Colon (tissue), 2 donors: ENCODE data around the gene IL17RC.
"Not testable (repeated sequence)": the region's sequence is repeated elsewhere in the genome, so short reads cannot be mapped to it uniquely, and the experiment has no call there.

ENCODE experiments used
- FAIRE-seq: peaks from 2 replicates; lab custom pipeline; 2012; peaks lifted over from hg19 to GRCh38; lab: Jason Lieb, UNC
- donor health status: control.
- donor health status: control.

Gene IL17RC

DNA sequence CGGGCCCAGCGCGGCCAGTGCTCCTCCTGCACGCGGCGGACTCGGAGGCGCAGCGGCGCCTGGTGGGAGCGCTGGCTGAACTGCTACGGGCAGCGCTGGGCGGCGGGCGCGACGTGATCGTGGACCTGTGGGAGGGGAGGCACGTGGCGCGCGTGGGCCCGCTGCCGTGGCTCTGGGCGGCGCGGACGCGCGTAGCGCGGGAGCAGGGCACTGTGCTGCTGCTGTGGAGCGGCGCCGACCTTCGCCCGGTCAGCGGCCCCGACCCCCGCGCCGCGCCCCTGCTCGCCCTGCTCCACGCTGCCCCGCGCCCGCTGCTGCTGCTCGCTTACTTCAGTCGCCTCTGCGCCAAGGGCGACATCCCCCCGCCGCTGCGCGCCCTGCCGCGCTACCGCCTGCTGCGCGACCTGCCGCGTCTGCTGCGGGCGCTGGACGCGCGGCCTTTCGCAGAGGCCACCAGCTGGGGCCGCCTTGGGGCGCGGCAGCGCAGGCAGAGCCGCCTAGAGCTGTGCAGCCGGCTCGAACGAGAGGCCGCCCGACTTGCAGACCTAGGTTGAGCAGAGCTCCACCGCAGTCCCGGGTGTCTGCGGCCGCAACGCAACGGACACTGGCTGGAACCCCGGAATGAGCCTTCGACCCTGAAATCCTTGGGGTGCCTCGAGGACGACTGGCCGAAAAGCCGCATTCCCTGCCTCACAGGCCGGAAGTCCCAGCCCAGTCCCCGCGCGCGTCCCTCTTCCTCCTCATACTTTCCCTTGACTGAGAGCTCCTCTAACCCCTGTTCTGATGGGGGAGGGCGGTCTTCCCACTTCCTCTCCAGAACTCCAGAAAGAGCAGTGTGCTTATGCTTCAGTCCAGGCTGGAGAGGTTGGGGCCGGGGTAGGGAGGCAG lies 1.4 kb upstream of the IL17RC start:
- no peak for FAIRE-seq

DNA sequence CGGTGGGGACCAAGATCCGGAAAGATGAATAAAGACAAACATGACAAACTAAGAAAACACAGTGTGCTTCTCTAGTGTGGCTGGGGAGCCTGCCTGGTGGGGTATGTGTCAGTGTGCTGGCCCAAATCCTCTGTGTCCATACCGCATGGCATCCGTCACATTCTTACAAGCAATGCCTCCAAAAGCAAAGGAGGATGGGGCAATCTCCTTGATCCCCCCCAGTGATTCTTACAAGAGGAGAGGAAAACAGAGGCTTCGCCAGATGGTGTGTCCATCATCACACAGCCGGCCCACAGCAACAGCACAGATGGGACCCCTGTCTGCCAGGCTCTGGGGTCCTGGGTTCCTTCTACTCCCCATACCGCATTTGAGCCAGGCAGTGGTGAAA lies 558 bp upstream of the IL17RC start:
- no peak for FAIRE-seq

DNA sequence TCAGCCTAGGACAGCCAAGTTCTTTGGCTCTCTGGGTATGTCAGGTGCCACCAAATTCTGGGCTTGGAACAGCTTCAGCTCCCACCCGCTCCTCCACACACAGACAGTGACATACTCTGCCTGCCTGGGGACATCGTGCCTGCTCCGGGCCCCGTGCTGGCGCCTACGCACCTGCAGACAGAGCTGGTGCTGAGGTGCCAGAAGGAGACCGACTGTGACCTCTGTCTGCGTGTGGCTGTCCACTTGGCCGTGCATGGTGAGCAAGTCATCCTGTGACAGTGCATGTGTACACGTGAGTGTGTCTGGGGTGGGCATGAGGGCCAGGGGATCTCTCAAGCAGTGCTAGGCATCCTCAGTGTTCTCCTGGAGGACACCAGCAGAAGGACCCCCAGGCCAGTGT lies 922 bp downstream of the IL17RC start:
- no peak for FAIRE-seq

DNA sequence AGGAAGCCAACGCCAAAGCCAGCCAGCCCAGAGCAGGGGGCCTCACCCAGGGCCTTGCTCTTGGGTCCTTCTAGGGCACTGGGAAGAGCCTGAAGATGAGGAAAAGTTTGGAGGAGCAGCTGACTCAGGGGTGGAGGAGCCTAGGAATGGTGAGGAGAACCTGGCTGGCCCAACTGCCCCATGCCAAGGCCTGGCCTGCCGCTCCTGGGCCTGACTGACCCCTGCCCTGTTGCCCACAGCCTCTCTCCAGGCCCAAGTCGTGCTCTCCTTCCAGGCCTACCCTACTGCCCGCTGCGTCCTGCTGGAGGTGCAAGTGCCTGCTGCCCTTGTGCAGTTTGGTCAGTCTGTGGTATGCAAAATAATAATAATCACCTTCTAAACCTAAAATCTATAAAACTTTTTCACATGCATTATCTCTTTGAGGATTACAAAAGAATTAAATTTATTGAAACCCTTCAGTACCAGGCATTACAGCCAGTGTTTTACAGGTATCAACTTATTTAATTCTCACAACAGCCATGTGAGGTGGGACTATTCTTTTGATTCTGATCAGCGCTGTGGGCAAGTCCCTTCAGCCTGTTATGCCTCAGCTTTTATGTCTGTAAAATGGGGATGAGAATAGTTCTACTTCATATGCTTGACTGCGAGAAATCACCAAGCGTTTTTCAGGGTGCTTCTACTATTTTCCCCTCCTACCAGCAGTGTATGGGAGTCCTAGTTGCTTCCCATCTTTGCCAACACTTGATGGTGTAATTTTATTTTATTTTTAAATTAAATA lies 1.6 kb downstream of the IL17RC start:
- no peak for FAIRE-seq

- FAIRE-seq: no peak
Observed at GRCh38 chr3:9928158-9928557, 11.3 kb downstream of the IL17RC start.

- FAIRE-seq: no peak
Observed at GRCh38 chr3:9930804-9931418, 14.0 kb downstream of the IL17RC start.

- FAIRE-seq: no peak
Observed at GRCh38 chr3:9932535-9932842, 15.6 kb downstream of the IL17RC start.

DNA sequence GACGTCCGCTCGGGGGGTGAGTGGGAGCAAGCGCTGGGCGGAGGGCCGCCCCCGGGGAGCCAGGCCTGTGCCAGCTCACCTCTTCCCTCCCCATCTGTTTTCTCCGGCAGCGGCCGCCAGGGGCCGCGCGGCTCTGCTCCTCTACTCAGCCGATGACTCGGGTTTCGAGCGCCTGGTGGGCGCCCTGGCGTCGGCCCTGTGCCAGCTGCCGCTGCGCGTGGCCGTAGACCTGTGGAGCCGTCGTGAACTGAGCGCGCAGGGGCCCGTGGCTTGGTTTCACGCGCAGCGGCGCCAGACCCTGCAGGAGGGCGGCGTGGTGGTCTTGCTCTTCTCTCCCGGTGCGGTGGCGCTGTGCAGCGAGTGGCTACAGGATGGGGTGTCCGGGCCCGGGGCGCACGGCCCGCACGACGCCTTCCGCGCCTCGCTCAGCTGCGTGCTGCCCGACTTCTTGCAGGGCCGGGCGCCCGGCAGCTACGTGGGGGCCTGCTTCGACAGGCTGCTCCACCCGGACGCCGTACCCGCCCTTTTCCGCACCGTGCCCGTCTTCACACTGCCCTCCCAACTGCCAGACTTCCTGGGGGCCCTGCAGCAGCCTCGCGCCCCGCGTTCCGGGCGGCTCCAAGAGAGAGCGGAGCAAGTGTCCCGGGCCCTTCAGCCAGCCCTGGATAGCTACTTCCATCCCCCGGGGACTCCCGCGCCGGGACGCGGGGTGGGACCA lies 16.1 kb downstream of the IL17RC start:
- FAIRE-seq: no peak

GRCh38 chr3:9933561-9934234 lies 16.8 kb downstream of the IL17RC start, which contains the start of gene CRELD1:
Gene CRELD1 (plus strand): TSS chr3:9933834. CDS start chr3:9934439, 605 bp downstream.
- FAIRE-seq: no peak

DNA sequence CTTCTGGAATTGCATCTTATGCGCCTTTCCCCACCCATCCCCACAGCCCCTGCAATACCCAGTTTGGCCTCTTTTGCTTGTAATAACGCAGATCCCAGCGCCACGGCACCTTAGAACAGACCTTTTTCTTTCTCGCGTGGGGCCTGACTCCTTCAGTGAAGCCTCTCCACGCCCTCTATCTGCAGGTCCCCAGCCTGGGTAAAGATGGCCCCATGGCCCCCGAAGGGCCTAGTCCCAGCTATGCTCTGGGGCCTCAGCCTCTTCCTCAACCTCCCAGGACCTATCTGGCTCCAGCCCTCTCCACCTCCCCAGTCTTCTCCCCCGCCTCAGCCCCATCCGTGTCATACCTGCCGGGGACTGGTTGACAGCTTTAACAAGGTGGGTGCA lies 17.3 kb downstream of the IL17RC start:
- FAIRE-seq: no peak

GRCh38 chr3:9934993-9935392 lies 18.1 kb downstream of the IL17RC start:
- no peak for FAIRE-seq

- FAIRE-seq: no peak
Observed at GRCh38 chr3:9935966-9936510, 19.1 kb downstream of the IL17RC start.

DNA sequence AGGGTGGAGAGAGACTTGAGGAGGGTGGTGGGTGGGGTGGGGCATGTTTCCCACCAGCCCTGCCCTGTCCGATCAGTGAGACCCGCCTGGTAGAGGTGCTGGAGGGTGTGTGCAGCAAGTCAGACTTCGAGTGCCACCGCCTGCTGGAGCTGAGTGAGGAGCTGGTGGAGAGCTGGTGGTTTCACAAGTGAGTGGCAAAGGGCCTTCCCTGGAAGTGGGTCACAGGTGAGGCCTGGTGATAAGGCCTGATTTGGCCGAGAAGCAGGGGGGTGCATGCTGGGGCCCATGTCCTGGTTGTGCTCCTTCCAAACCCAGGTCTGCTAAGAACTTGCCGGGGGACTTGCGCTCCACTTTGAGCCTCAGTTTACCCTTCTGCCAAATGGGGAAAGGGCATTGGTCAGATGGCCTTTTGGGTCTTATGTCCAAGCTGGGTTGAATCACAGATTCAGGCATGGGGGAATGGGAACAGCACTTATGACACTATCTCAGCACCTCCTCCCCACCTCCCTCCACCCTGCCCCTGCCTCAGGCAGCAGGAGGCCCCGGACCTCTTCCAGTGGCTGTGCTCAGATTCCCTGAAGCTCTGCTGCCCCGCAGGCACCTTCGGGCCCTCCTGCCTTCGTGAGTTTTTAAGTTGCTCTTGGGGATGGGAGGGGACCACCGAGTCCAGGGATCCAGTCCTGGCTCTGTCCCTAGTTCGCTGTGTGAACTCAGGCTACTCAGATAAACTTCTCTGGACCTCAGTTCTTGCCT lies 20.8 kb downstream of the IL17RC start:
- no peak for FAIRE-seq

- FAIRE-seq: no peak
Observed at GRCh38 chr3:9938966-9939365, 22.1 kb downstream of the IL17RC start.

DNA sequence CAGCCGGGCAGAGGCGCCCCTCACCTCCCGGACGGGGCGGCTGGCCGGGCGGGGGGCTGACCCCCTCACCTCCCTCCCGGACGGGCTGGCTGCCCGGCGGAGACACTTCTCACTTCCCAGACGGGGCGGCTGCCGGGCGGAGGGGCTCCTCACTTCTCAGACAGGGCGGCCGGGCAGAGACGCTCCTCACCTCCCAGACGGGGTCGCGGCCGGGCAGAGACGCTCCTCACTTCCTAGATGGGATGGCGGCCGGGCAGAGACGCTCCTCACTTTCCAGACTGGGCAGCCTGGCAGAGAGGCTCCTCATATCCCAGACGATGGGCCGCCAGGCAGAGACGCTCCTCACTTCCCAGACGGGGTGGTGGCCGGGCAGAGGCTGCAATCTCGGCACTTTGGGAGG lies 23.0 kb downstream of the IL17RC start:
- FAIRE-seq: not testable (repeated sequence)

DNA sequence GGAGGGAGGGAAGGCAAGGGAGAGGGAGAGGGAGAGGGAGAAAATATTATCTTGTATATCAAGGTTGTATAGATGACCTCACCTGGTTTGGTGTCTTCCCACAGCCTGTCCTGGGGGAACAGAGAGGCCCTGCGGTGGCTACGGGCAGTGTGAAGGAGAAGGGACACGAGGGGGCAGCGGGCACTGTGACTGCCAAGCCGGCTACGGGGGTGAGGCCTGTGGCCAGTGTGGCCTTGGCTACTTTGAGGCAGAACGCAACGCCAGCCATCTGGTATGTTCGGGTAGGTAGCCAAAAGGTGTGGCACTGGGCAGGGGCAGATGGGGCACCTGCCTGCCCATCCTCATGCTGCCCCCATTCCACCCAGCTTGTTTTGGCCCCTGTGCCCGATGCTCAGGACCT lies 23.8 kb downstream of the IL17RC start:
- FAIRE-seq: no peak

DNA sequence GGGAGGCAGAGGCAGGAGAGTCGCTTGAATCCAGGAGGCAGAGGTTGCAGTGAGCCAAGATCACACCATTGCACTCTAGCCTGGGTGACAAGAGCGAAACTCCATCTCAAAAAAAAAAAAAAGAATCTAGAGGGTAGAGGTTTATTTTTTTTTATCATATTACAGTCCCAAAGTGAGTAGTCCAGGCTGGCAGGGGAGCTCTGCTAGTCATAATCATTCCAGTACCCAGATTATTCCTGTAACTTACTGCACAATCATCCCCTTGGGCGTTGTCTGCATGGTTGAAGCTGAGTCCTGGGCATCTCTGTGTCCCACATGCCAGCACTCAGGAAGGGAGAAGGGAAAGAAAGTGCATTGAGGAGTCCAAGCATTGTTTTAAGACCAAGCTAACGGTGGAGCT lies 25.3 kb downstream of the IL17RC start:
- no peak for FAIRE-seq

- FAIRE-seq: no peak
Observed at GRCh38 chr3:9942934-9943690, 26.2 kb downstream of the IL17RC start.

- FAIRE-seq: no peak
Observed at GRCh38 chr3:9944271-9944670, 27.4 kb downstream of the IL17RC start.

DNA sequence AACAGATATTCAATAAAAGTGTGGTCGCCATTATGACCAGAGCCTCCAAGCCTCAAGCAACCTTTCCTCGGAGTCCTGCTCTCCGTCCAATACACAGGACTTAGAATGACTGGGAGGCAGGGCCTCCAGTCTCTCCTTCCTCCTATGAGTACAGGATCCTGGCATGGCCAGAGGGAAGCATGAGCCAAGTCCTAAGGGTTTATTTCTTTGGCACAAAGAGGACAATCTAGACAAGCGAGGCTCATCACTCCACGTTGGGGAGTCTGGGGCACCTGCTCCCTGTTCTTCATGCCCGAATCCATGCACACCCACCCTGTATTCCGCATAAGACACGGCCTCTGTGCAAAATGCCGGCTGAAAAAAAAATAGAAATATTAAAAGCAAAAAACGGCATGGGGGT lies 28.5 kb downstream of the IL17RC start:
- no peak for FAIRE-seq
